Upper lobe of right lung (tissue), 1 donor: ENCODE data around the gene ZNF559. TPM values are rescaled to one million over a fixed set of nuclear protein-coding genes. Genes with fewer than 3 reads are reported as not detected.

ENCODE experiments used
- ATAC-seq: fragments of 200-7000 bp; cut with Tn5 transposase; one replicate; pipeline ENCODE4 v1.9.1; 2020; ENCODE audit warnings: mild to moderate bottlenecking, moderate library complexity
- DNase-seq: peaks from one replicate; pipeline ENCODE4 v3.0.0-alpha.2; 2020
- H3K27ac ChIP-seq: fragments of 200-600 bp; one replicate; pipeline ENCODE4 v1.8.0; 2022
- H3K27me3 ChIP-seq: fragments of 200-600 bp; one replicate; pipeline ENCODE4 v1.8.0; 2022; ENCODE audit warnings: mild to moderate bottlenecking
- H3K36me3 ChIP-seq: fragments of 200-600 bp; one replicate; pipeline ENCODE4 v1.8.0; 2022
- H3K4me1 ChIP-seq: fragments of 200-600 bp; one replicate; pipeline ENCODE4 v1.8.0; 2022
- H3K4me3 ChIP-seq: fragments of 200-600 bp; one replicate; pipeline ENCODE4 v1.8.0; 2022; ENCODE audit warnings: mild to moderate bottlenecking
- H3K9me3 ChIP-seq: fragments of 200-600 bp; one replicate; pipeline ENCODE4 v1.8.0; 2022
- CTCF ChIP-seq: fragments of 200-600 bp; IDR thresholded peaks from one replicate; pipeline ENCODE4 v1.8.0; 2022; ENCODE audit warnings: antibody characterized with exemption
- intact Hi-C: fragments of 100-400 bp; cut with DNase I; formaldehyde crosslinking; loops from one replicate; pipeline ENCODE4 v1.11.0; 2022
- total RNA-seq: library from RNA; stranded (reverse); fragmentation: NEBNext Ultra II Directional; extraction: Animal tissue kit (Norgen Biotek cat#: 25700); gene quantifications from one replicate; pipeline ENCODE4 v1.2.1, GENCODE V29; 2021
- donor health status: DM: no; HTN: yes; CAD: no; lungs with severe emphysema.

The ZNF559 gene
- total RNA-seq, 1 donor from 2014 or later = 21.2 TPM

- intact Hi-C loops = no loop called here
- Histone ChIP-seq H3K9me3 (peaks cover 18% of the 10 kb centered on the region), H3K27me3 (no peaks in the 10 kb centered on the region), H3K4me1 (peaks cover 6% of the 10 kb centered on the region), H3K27ac (peak overlapping the region; percentile 92), H3K36me3 (no peaks in the 10 kb centered on the region), H3K4me3 (peak overlapping the region; percentile 95)
- peak; percentile 67 for ATAC-seq
- DNase-seq = peak; percentile 71
- TF ChIP-seq CTCF = no peak
These were observed 441 bp upstream of the ZNF559 start for GRCh38 chr19:9323557-9323918.

- no peak for TF ChIP-seq CTCF
- no peak for DNase-seq
- intact Hi-C loops = no loop called here
- Histone ChIP-seq H3K9me3 (peaks cover 28% of the 10 kb centered on the region), H3K27me3 (no peaks in the 10 kb centered on the region), H3K27ac (peak overlapping the region; percentile 92), H3K4me1 (peaks cover 6% of the 10 kb centered on the region), H3K36me3 (no peaks in the 10 kb centered on the region), H3K4me3 (peak overlapping the region; percentile 95)
- ATAC-seq = no peak
These were observed 594 bp downstream of the ZNF559 start for GRCh38 chr19:9324584-9324962.

GRCh38 chr19:9329999-9330398, 6.0 kb downstream of the ZNF559 start:
- Histone ChIP-seq H3K4me1 (peaks cover 1% of the 10 kb centered on the region), H3K27ac (no peak overlapping the region), H3K36me3 (no peaks in the 10 kb centered on the region), H3K4me3 (no peak overlapping the region), H3K27me3 (no peaks in the 10 kb centered on the region), H3K9me3 (peaks cover 80% of the 10 kb centered on the region)
- DNase-seq (no peak), ATAC-seq (no peak)
- intact Hi-C loops = no loop called here
- no peak for TF ChIP-seq CTCF

GRCh38 chr19:9342610-9343304, 18.8 kb downstream of the ZNF559 start:
- intact Hi-C loops = no loop called here
- no peaks in the 10 kb centered on the region for H3K27me3 ChIP-seq
- no peak for ATAC-seq
- no peak overlapping the region for H3K4me3 ChIP-seq
- peaks cover 97% of the 10 kb centered on the region for H3K9me3 ChIP-seq
- H3K4me1 ChIP-seq = no peaks in the 10 kb centered on the region
- TF ChIP-seq CTCF = no peak
- no peak overlapping the region for H3K27ac ChIP-seq
- peaks cover 20% of the 10 kb centered on the region for H3K36me3 ChIP-seq
- DNase-seq = no peak

GRCh38 chr19:9345005-9345404, 21.0 kb downstream of the ZNF559 start:
- DNase-seq (no peak), ATAC-seq (no peak)
- Histone ChIP-seq H3K4me1 (no peaks in the 10 kb centered on the region), H3K27ac (no peak overlapping the region), H3K27me3 (no peaks in the 10 kb centered on the region), H3K9me3 (peaks cover 99% of the 10 kb centered on the region), H3K4me3 (no peak overlapping the region), H3K36me3 (peaks cover 20% of the 10 kb centered on the region)
- no peak for TF ChIP-seq CTCF
- intact Hi-C loops = no loop called here

GRCh38 chr19:9348253-9348652, 24.3 kb downstream of the ZNF559 start:
- no peak for ATAC-seq
- H3K27ac ChIP-seq = no peak overlapping the region
- intact Hi-C loops = no loop called here
- H3K4me1 ChIP-seq = no peaks in the 10 kb centered on the region
- H3K9me3 ChIP-seq = peaks cover 99% of the 10 kb centered on the region
- no peak for TF ChIP-seq CTCF
- H3K27me3 ChIP-seq = no peaks in the 10 kb centered on the region
- no peaks in the 10 kb centered on the region for H3K36me3 ChIP-seq
- no peak for DNase-seq
- no peak overlapping the region for H3K4me3 ChIP-seq
